GM12875 (cell line): ENCODE results near the gene SLC23A3.

Experiments used
- H3K4me3 ChIP-seq: one replicate; pipeline ENCODE4 v1.5.1; 2011; ENCODE audit warnings: low read depth, low read length, control low read depth
- CTCF ChIP-seq: IDR thresholded peaks from 2 replicates; pipeline ENCODE4 v1.5.1; 2011; ENCODE audit warnings: low read depth, mild to moderate bottlenecking, control low read depth, inconsistent platforms, low read length, moderate library complexity, borderline replicate concordance; ENCODE audit not compliant: insufficient read depth

The SLC23A3 gene

DNA sequence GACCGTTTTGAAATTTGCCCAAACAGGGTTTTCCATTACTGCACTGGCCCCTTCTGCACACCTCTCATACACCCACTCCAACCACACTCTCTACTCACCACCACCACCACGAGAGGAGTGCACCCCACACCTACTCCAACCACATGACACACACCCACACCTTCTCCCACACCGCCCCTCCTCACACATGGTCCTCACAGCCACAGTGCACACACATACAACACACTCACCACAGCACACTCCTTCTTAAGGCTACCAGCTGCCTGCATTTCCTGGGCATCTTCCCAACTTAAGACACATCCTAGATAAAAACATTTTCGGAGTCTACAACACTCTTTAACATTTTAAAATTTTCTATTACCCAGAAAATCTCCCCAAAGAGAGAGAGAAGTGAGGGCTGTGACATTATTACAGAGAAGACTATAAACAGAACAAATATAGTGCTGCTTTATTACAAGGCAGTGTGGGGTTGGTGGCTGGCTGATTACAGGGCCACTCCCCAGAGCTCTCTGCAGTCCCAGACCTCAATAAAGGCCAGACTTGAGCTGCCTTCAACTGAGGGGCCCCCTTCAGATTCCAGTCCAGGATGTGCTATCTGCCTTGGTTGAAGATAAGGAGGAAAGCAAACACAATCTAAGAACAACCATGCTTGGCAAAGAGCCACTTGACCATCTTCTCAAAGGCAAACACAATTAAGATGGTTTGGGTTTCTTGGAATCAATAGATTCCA lies 45.3 kb downstream of the SLC23A3 start:
- no peak overlapping the region for H3K4me3 ChIP-seq
- TF ChIP-seq CTCF, result no peak

DNA sequence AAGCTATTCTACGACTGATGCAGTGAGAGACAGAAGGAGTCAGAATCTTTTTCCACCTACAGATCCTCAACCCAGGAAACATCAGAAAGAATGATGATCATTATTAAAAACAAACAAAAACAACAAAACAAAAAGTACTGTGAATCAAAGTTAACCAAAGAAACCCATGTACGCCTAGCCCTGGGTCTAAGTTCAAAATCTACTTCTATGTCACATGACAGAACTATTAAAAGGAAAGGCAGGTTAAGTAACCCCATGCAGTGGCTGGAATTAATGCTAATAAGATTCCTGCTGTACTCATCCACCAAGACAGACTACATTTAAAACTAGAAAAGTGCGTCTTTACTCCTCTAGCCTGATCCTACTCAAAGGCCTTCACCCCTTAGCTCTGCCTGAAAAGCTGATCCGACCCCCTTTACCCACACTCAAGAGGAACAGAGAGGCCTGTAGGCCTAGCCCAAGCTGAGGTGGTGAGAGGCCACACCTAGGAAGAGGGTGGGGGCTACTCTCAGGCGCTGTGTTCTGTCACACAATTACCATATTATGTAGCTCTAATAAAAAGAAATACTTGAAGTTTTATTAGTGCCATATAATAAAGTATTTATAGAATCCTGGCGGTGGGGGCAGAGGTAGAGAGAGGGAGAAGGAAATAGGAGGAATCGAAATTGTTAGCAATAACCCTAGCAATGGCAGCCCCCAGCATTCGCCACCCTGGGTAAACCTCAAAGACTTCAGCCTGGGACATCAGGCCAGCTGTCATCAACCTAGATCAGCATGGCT lies 46.3 kb downstream of the SLC23A3 start:
- no peak for TF ChIP-seq CTCF
- H3K4me3 ChIP-seq, result no peak overlapping the region

GRCh38 chr2:219122202-219122980 lies 47.4 kb downstream of the SLC23A3 start:
- no peak overlapping the region for H3K4me3 ChIP-seq
- no peak for TF ChIP-seq CTCF

- no peak overlapping the region for H3K4me3 ChIP-seq
- no peak for TF ChIP-seq CTCF
Observed at GRCh38 chr2:219120082-219120481, 49.7 kb downstream of the SLC23A3 start.

- peak; percentile 70 for TF ChIP-seq CTCF
- no peak overlapping the region for H3K4me3 ChIP-seq
Observed at GRCh38 chr2:219119422-219120043, 50.3 kb downstream of the SLC23A3 start.

GRCh38 chr2:219118504-219118903 lies 51.3 kb downstream of the SLC23A3 start:
- TF ChIP-seq CTCF, result no peak
- H3K4me3 ChIP-seq, result no peak overlapping the region
